GM19043 (cell line): ENCODE data around the gene QSOX1.
"Not testable (repeated sequence)": the region's sequence is repeated elsewhere in the genome, so short reads cannot be mapped to it uniquely, and the experiment has no call there.

Experiments
- ATAC-seq: cut with Tn5 transposase; IDR thresholded peaks from one replicate; pipeline ENCODE4 v1.9.1; 2021; ENCODE audit warnings: low read depth; ENCODE audit not compliant: unreplicated experiment

Gene QSOX1

GRCh38 chr1:180154325-180155181 lies at the start of gene QSOX1:
QSOX1 (plus strand) TSS chr1:180154869; CDS start chr1:180154908, 39 bp downstream.
- ATAC-seq = peak; percentile 90

- ATAC-seq = no peak
Observed at GRCh38 chr1:180112091-180112490, 42.6 kb upstream of the QSOX1 start.

GRCh38 chr1:180112984-180113647 lies 41.6 kb upstream of the QSOX1 start:
- no peak for ATAC-seq

GRCh38 chr1:180114396-180114945 lies 40.2 kb upstream of the QSOX1 start:
- no peak for ATAC-seq

GRCh38 chr1:180116964-180117763 lies 37.5 kb upstream of the QSOX1 start:
- ATAC-seq = no peak

- ATAC-seq = no peak
Observed at GRCh38 chr1:180117764-180118116, 36.9 kb upstream of the QSOX1 start.

GRCh38 chr1:180119837-180120236 lies 34.8 kb upstream of the QSOX1 start:
- no peak for ATAC-seq

- no peak for ATAC-seq
Observed at GRCh38 chr1:180123463-180123936, 31.2 kb upstream of the QSOX1 start.

GRCh38 chr1:180130651-180131050 lies 24.0 kb upstream of the QSOX1 start:
- no peak for ATAC-seq

GRCh38 chr1:180131510-180131909 lies 23.2 kb upstream of the QSOX1 start:
- ATAC-seq = no peak

- no peak for ATAC-seq
Observed at GRCh38 chr1:180133193-180133592, 21.5 kb upstream of the QSOX1 start.

- not testable (repeated sequence) for ATAC-seq
Observed at GRCh38 chr1:180133688-180134087, 21.0 kb upstream of the QSOX1 start.

- ATAC-seq = no peak
Observed at GRCh38 chr1:180135535-180135934, 19.1 kb upstream of the QSOX1 start.

- no peak for ATAC-seq
Observed at GRCh38 chr1:180136331-180136967, 18.2 kb upstream of the QSOX1 start.

- no peak for ATAC-seq
Observed at GRCh38 chr1:180136968-180137356, 17.7 kb upstream of the QSOX1 start.

GRCh38 chr1:180137776-180138175 lies 16.9 kb upstream of the QSOX1 start:
- no peak for ATAC-seq

- no peak for ATAC-seq
Observed at GRCh38 chr1:180141381-180141934, 13.2 kb upstream of the QSOX1 start.

GRCh38 chr1:180143359-180143758 lies 11.3 kb upstream of the QSOX1 start:
- ATAC-seq = no peak

GRCh38 chr1:180144659-180145357 lies 9.9 kb upstream of the QSOX1 start:
- ATAC-seq = no peak
